ENCODE results near the gene TP53.

TP53 gene

DNA sequence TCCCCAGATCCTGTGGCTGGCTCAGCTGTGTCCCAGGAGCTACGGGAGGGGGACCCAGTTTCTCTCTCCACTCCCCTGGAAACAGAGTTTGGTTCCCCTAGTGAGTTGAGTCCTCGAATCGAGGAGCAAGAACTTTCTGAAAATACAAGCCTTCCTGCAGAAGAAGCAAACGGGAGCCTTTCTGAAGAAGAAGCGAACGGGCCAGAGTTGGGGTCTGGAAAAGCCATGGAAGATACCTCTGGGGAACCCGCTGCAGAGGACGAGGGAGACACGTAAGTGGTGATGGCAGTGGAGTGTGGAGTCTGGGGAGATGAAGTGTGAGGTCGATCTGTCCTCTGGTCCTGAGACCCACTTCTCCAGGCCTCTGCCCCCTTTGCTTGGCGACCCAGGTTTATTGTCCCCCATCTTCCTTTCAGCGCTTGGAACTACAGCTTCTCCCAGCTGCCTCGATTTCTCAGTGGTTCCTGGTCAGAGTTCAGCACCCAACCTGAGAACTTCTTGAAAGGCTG, 1.6 kb upstream of the TP53 start:
- Histone ChIP-seq H3K9me2 (replicated peaks; ENCODE audit: low read depth, low read length) (no peaks in the 10 kb centered on the region), H3F3A (ENCODE audit: low read depth) (0 out of 2 replicates have a peak, but pooled peaks cover 2% of the 10 kb centered on the region), H3K4me2 (ENCODE audit: low read depth, low read length, poor library complexity, severe bottlenecking) (peak overlapping the region; percentile 88), H3K27me3 (ENCODE audit: insufficient read depth, low read length, poor library complexity, severe bottlenecking) (peaks cover 4% of the 10 kb centered on the region), H3K9me3 (ENCODE audit: insufficient read depth, low read depth, low read length) (no peaks in the 10 kb centered on the region), H3K36me3 (ENCODE audit: insufficient read depth, low read length) (peaks cover 3% of the 10 kb centered on the region; the same call in 1 of the 2 replicates), H3K4me1 (ENCODE audit: insufficient read depth, low read length, poor library complexity, severe bottlenecking) (peaks cover 24% of the 10 kb centered on the region), H4K20me1 (ENCODE audit: insufficient read depth, low read length, poor library complexity, severe bottlenecking) (peaks cover 21% of the 10 kb centered on the region), H3K9ac (ENCODE audit: low read depth, low read length, poor library complexity, severe bottlenecking) (peak overlapping the region; percentile 98), H3K4me3 (ENCODE audit: low read length, poor library complexity, severe bottlenecking) (peak overlapping the region; percentile 82), H3K79me2 (ENCODE audit: insufficient read depth, low read length) (peaks cover 49% of the 10 kb centered on the region), H2AFZ (ENCODE audit: low read length) (peak overlapping the region; percentile 77)
- TF ChIP-seq, protein P1, sequence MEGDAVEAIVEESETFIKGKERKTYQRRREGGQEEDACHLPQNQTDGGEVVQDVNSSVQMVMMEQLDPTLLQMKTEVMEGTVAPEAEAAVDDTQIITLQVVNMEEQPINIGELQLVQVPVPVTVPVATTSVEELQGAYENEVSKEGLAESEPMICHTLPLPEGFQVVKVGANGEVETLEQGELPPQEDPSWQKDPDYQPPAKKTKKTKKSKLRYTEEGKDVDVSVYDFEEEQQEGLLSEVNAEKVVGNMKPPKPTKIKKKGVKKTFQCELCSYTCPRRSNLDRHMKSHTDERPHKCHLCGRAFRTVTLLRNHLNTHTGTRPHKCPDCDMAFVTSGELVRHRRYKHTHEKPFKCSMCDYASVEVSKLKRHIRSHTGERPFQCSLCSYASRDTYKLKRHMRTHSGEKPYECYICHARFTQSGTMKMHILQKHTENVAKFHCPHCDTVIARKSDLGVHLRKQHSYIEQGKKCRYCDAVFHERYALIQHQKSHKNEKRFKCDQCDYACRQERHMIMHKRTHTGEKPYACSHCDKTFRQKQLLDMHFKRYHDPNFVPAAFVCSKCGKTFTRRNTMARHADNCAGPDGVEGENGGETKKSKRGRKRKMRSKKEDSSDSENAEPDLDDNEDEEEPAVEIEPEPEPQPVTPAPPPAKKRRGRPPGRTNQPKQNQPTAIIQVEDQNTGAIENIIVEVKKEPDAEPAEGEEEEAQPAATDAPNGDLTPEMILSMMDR (conservative IDR thresholded peaks at IDR 0.05; ENCODE audit: low read length), result no peak
- TF ChIP-seq EZH2phosphoT487 (IDR thresholded peaks at IDR 0.05; ENCODE audit: borderline replicate concordance), result no peak

DNA sequence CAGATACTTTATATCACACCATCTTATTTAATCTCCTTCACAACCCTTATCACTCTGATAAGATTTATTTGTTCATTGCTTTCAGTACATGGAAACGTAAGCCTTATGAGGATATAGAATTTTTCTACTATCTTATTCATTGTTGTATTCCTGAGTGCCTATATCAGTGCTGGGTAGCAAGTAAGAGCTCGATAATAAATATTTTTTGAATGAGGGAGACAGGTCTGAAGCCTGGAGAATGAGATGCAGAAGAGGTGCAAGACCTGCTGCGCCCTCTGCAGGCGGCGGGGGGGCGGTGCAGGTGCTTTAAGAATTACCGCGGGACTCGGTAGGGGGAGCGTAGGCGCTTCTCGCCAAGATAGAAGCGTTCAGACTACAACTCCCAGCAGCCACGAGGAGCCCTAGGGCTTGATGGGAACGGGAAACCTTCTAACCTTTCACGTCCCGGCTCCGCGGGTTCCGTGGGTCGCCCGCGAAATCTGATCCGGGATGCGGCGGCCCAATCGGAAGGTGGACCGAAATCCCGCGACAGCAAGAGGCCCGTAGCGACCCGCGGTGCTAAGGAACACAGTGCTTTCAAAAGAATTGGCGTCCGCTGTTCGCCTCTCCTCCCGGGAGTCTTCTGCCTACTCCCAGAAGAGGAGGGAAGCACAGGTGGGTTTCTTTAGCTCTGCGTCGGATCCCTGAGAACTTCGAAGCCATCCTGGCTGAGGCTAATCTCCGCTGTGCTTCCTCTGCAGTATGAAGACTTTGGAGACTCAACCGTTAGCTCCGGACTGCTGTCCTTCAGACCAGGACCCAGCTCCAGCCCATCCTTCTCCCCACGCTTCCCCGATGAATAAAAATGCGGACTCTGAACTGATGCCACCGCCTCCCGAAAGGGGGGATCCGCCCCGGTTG, 868 bp upstream of the TP53 start, which contains the start of gene WRAP53:
Gene WRAP53, plus strand, starts transcription at position 570 of the 900 bp plus-strand sequence. Its CDS starts 172 bp downstream, at position 742.
- peaks cover 3% of the 10 kb centered on the region; the same call in 1 of the 2 replicates for H3K36me3 ChIP-seq (ENCODE audit: insufficient read depth, low read length)
- H3K79me2 ChIP-seq (ENCODE audit: insufficient read depth, low read length), result peaks cover 56% of the 10 kb centered on the region
- peak within 1 kb of the TSS; percentile 88 for H3K4me2 ChIP-seq (ENCODE audit: low read depth, low read length, poor library complexity, severe bottlenecking)
- H3K27me3 ChIP-seq (ENCODE audit: insufficient read depth, low read length, poor library complexity, severe bottlenecking), result peaks cover 4% of the 10 kb centered on the region
- TF ChIP-seq, protein P1 (conservative IDR thresholded peaks at IDR 0.05; ENCODE audit: low read length), result peak; percentile 96
- no peak for TF ChIP-seq EZH2phosphoT487 (IDR thresholded peaks at IDR 0.05; ENCODE audit: borderline replicate concordance)
- H4K20me1 ChIP-seq (ENCODE audit: insufficient read depth, low read length, poor library complexity, severe bottlenecking), result peaks cover 26% of the 10 kb centered on the region
- peak within 1 kb of the TSS; percentile 83 for H2AFZ ChIP-seq (ENCODE audit: low read length)
- 0 out of 2 replicates have a peak, but pooled peaks cover 2% of the 10 kb centered on the region for H3F3A ChIP-seq (ENCODE audit: low read depth)
- peak within 1 kb of the TSS; percentile 98 for H3K9ac ChIP-seq (ENCODE audit: low read depth, low read length, poor library complexity, severe bottlenecking)
- no peaks in the 10 kb centered on the region for H3K9me2 ChIP-seq (replicated peaks; ENCODE audit: low read depth, low read length)
- no peaks in the 10 kb centered on the region for H3K9me3 ChIP-seq (ENCODE audit: insufficient read depth, low read depth, low read length)
- H3K4me3 ChIP-seq (ENCODE audit: low read length, poor library complexity, severe bottlenecking), result peak within 1 kb of the TSS; percentile 82
- H3K4me1 ChIP-seq (ENCODE audit: insufficient read depth, low read length, poor library complexity, severe bottlenecking), result peaks cover 24% of the 10 kb centered on the region

DNA sequence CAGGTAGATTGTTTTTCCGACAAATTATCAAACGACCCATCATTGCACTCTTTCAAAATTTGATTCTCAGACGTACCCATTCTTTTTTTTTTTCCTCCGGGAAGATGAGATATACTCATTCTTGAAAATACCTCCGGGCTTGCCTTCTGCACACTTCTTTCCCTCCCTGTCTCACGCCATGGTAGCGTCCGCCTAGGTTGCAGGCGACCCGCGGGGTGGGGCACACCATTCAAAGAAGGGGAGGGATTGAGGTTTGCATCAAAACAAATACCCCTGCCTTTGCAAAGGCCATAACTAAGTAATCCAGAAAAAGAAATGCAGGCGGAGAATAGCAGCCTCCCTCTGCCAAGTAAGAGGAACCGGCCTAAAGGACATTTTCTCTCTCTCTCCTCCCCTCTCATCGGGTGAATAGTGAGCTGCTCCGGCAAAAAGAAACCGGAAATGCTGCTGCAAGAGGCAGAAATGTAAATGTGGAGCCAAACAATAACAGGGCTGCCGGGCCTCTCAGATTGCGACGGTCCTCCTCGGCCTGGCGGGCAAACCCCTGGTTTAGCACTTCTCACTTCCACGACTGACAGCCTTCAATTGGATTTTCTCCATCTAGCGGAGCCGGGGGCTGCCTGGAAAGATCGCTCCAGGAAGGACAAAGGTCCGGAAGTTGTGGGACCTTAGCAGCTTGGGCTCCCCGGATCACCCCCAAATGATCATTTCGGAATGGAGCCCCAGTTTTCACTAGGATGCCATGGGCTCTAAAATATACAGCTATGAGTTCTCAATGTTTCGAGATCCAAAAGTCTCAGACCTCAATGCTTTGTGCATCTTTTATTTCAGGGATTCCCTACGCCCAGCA, 843 bp downstream of the TP53 start:
- Histone ChIP-seq H3K36me3 (ENCODE audit: insufficient read depth, low read length) (peaks cover 6% of the 10 kb centered on the region; the same call in 1 of the 2 replicates), H3K9me2 (replicated peaks; ENCODE audit: low read depth, low read length) (no peaks in the 10 kb centered on the region), H2AFZ (ENCODE audit: low read length) (peak overlapping the region; percentile 33; the same call in 1 of the 2 replicates), H3K4me3 (ENCODE audit: low read length, poor library complexity, severe bottlenecking) (peak overlapping the region; percentile 82), H3K4me2 (ENCODE audit: low read depth, low read length, poor library complexity, severe bottlenecking) (peak overlapping the region; percentile 82), H3F3A (ENCODE audit: low read depth) (0 out of 2 replicates have a peak, but pooled peaks cover 2% of the 10 kb centered on the region), H3K4me1 (ENCODE audit: insufficient read depth, low read length, poor library complexity, severe bottlenecking) (peaks cover 24% of the 10 kb centered on the region), H3K9me3 (ENCODE audit: insufficient read depth, low read depth, low read length) (no peaks in the 10 kb centered on the region), H4K20me1 (ENCODE audit: insufficient read depth, low read length, poor library complexity, severe bottlenecking) (peaks cover 33% of the 10 kb centered on the region), H3K9ac (ENCODE audit: low read depth, low read length, poor library complexity, severe bottlenecking) (peak overlapping the region; percentile 98), H3K79me2 (ENCODE audit: insufficient read depth, low read length) (peaks cover 73% of the 10 kb centered on the region), H3K27me3 (ENCODE audit: insufficient read depth, low read length, poor library complexity, severe bottlenecking) (peaks cover 4% of the 10 kb centered on the region)
- TF ChIP-seq, protein P1 (conservative IDR thresholded peaks at IDR 0.05; ENCODE audit: low read length), result no peak
- no peak for TF ChIP-seq EZH2phosphoT487 (IDR thresholded peaks at IDR 0.05; ENCODE audit: borderline replicate concordance)
